ENCODE results near the gene MBLAC2.
A peak's percentile ranks its signal among the peaks of the same experiment; 100 is the strongest.

The MBLAC2 gene

GRCh38 chr5:90473396-90474234 is 956 bp downstream of the MBLAC2 start:
- no peak for DNase-seq (ENCODE audit: extremely low read depth, low read depth)
- no peak for TF ChIP-seq CTCF (IDR thresholded peaks at IDR 0.05; ENCODE audit: low read depth, low read length, missing control alignments)
- H3K4me3 ChIP-seq (replicated peaks; ENCODE audit: low read depth, low read length): peak overlapping the region; percentile 58

- H3K4me3 ChIP-seq (replicated peaks; ENCODE audit: low read depth, low read length): peak overlapping the region; percentile 58
- DNase-seq (ENCODE audit: extremely low read depth, low read depth): no peak
- TF ChIP-seq CTCF (IDR thresholded peaks at IDR 0.05; ENCODE audit: low read depth, low read length, missing control alignments): no peak
These were observed 1.7 kb downstream of the MBLAC2 start for GRCh38 chr5:90472783-90473395.

GRCh38 chr5:90461288-90461687 is 13.3 kb downstream of the MBLAC2 start:
- H3K4me3 ChIP-seq (replicated peaks; ENCODE audit: low read depth, low read length): no peak overlapping the region
- TF ChIP-seq CTCF (IDR thresholded peaks at IDR 0.05; ENCODE audit: low read depth, low read length, missing control alignments): no peak
- no peak for DNase-seq (ENCODE audit: extremely low read depth, low read depth)

GRCh38 chr5:90446961-90447360 is 27.6 kb downstream of the MBLAC2 start:
- no peak for TF ChIP-seq CTCF (IDR thresholded peaks at IDR 0.05; ENCODE audit: low read depth, low read length, missing control alignments)
- H3K4me3 ChIP-seq (replicated peaks; ENCODE audit: low read depth, low read length): no peak overlapping the region
- no peak for DNase-seq (ENCODE audit: extremely low read depth, low read depth)

GRCh38 chr5:90440644-90441043 is 33.9 kb downstream of the MBLAC2 start:
- no peak overlapping the region for H3K4me3 ChIP-seq (replicated peaks; ENCODE audit: low read depth, low read length)
- TF ChIP-seq CTCF (IDR thresholded peaks at IDR 0.05; ENCODE audit: low read depth, low read length, missing control alignments): no peak
- DNase-seq (ENCODE audit: extremely low read depth, low read depth): no peak

- no peak overlapping the region for H3K4me3 ChIP-seq (replicated peaks; ENCODE audit: low read depth, low read length)
- no peak for TF ChIP-seq CTCF (IDR thresholded peaks at IDR 0.05; ENCODE audit: low read depth, low read length, missing control alignments)
- no peak for DNase-seq (ENCODE audit: extremely low read depth, low read depth)
These were observed 36.5 kb downstream of the MBLAC2 start for GRCh38 chr5:90438100-90438499.

Data from HFF-Myc (cell line).